EH (cell line): ENCODE results near the gene GDPD2.
"Not testable (repeated sequence)": the region's sequence is repeated elsewhere in the genome, so short reads cannot be mapped to it uniquely, and the experiment has no call there.

Source experiments
- DNase-seq: peaks from one replicate; pipeline ENCODE4 v3.0.0-alpha.2; 2015; ENCODE audit warnings: low read depth

GDPD2 gene

DNA sequence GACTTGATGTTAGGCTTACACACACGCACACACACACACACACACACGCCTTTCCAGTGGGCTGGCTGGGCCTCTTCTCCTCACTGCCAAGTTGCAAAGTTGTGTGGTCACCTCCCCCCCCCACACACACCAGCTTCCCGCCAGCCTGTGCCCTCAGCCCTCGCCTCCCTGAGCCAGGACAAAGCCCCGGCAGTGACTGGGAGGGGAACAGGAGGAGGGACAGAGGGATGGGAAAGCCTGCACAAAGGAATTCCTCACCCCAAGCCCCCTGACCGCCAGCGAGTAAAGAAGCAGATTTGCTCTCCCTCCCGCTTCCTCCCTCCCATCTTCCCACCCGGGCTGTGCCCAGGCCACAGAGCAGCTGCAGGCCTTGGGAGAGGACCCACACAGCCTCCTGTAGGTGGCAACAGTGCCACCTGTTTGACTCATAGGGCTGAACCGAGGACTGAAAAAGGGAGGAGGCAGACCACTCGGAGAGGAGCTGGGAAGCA, at the start of gene GDPD2:
TSS of gene GDPD2 (plus strand) at position 464 of the 491 bp plus-strand sequence. CDS start 1,671 bp downstream, outside the sequence.
- DNase-seq, result peak; percentile 23

- peak; percentile 23 for DNase-seq
These were observed 36.9 kb upstream of the GDPD2 start for GRCh38 chrX:70386235-70386634.

- peak; percentile 48 for DNase-seq
These were observed 24.2 kb upstream of the GDPD2 start for GRCh38 chrX:70398899-70399298.

GRCh38 chrX:70400181-70400580, 22.9 kb upstream of the GDPD2 start:
- not testable (repeated sequence) for DNase-seq

DNA sequence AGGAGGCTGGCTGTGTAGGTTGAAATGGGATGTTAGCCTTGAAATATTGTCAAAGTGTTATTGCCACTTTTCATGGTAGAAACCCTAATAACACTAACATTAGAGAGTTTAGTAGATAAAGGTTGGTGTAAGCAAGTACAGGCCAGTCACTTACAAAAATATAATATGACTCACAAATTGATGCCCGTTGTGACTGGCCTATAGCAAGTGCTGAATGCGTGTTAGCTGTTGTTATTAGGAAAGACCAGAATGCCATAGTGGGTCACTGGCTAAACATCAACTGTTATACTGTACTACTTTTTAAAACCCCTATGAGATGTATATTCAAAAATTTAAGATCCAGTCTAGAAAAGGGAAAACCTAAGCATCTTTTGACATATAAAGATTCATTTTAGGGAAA, 20.4 kb upstream of the GDPD2 start:
- no peak for DNase-seq

GRCh38 chrX:70405003-70405402, 18.1 kb upstream of the GDPD2 start:
- no peak for DNase-seq

DNA sequence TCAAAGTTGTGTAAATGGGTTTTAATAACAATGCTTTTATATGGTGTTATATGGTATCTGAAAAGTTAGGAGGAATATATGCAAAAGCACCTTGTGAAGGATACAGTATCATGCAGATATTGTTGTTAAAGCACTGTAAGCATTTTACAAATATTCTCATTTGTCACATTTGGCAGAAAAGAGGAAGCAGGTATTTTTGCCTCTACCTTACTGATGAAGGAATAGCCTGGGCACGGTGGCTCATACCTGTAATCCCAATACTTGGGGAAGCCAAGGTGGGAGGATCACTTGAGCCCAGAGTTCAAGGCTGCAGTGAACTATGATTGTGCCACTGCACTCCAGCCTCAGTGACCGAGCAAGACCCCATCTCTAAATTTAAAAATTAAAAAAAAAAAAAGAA, 12.2 kb upstream of the GDPD2 start:
- DNase-seq, result no peak

DNA sequence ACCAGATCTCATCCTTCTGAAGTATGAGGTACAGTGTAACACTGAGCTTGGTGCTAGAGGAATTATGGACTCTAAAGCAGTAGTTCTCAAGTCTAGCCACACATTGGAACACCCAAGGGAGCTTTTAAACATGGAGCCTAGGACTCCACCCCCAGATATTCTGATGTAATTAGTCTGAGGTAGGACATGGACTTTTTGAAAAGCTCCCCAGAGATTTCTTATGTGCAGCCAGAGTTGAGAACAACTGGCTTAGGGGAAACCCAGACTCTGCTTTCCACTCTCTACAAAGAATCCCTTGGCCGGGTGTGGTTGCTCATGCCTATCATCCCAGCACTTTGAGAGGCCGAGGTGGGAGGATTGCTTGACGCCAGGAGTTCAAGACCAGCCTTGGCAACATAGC, 11.6 kb upstream of the GDPD2 start:
- DNase-seq, result no peak

- DNase-seq, result no peak
These were observed 1.5 kb upstream of the GDPD2 start for GRCh38 chrX:70421618-70422017.

DNA sequence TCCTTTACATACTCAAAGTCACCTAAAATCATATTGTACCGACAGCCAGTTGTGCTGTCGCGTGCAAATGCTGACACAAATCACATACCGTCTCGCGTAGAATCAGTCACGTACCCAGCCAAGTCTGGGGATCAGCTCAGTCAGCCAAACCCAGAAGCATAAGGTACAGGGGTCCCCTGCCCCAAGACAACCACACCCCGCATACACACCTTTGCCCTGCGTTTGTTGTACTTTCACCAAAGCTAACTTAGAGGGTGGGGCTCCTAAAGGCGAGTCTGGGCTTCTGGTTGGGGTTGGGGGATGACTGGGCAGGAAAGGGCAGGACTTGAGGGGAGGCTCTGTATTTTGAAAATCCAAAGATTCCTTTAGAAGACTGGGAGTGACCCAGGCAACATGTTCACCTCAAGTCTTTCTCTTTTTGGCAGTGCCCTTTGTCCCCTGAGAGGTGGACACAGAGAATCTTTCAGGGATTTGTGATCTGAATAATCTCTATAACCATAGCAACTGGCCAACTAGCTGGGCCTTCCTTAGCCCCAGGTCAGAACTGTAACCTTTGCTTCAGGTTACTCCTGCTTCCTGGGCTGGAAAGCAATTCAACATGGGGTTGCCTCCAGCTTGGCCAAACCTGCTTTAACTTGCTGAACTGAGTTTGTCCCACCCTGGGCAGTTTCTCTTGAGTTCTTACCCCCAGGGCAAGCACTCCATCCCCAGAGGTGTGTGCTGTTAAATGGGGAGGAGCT, 992 bp downstream of the GDPD2 start:
- DNase-seq, result no peak

- DNase-seq, result no peak
These were observed 1.7 kb downstream of the GDPD2 start for GRCh38 chrX:70424801-70425200.

DNA sequence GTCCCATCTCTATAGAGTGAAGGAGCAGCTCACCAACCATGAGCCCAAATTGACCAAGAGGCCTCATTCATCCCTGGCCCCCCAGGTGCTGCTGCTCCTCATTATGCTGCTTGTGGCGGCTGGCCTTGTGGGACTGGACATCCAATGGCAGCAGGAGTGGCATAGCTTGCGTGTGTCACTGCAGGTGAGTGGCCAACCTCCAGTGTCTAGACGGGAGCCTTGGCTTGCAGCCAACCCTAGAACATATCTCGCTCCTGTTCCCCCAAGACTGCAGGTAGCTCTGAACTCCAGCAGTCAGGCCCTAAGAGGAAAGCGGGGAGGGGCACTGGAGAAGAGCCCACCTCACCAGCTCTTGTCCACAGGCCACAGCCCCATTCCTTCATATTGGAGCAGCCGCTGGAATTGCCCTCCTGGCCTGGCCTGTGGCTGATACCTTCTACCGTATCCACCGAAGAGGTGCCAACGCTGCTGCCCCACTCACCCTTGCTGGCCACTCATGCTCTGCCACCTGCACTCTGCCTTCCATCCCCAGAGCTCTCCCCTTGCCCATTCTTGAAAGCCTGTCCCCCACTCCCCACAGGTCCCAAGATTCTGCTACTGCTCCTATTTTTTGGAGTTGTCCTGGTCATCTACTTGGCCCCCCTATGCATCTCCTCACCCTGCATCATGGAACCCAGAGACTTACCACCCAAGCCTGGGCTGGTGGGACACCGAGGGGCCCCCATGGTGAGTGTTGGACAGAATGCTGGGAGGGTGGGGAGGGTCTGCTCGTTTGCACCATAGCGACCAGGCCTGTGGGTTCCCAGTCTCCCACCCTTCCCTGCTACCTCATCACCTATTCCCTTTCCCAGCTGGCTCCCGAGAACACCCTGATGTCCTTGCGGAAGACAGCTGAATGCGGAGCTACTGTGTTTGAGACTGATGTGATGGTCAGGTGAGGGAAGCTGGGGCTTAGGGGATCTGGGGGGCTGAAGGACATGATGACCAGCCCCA, 3.5 kb downstream of the GDPD2 start:
- DNase-seq, result no peak

DNA sequence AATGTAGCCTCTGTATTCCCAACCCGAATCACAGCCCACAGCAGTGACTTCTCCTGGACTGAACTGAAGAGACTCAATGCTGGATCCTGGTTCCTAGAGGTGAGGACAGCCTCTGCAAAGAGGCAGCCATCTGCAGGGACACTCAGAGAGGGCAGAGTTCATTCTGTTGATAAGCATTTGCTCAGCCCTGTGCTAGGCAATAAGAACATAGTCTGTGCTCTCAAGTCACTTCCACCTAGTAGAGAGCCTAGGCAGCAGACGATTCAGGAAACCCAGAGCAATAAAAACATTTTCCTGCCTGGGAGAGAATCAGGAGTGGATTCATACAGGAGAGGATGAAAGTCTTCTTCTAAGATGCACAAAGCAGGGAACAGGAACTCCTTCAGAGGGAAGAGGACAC, 4.3 kb downstream of the GDPD2 start:
- no peak for DNase-seq

DNA sequence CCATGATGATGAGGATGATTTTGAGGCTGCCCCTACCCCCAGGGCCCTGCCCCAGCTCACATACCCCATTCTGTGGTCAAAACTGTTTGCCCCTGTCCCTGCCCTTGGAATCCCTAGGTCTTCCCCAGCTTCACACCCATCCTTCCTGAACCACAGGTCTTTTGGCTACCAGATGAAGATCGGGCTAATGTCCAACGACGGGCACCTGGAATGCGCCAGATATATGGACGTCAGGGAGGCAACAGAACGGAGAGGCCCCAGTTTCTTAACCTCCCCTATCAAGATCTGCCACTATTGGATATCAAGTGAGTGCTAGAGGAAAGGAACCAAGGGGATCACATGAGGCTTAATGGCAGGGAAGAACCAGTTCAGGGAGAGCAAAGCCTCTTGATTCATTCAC, 6.6 kb downstream of the GDPD2 start:
- no peak for DNase-seq

DNA sequence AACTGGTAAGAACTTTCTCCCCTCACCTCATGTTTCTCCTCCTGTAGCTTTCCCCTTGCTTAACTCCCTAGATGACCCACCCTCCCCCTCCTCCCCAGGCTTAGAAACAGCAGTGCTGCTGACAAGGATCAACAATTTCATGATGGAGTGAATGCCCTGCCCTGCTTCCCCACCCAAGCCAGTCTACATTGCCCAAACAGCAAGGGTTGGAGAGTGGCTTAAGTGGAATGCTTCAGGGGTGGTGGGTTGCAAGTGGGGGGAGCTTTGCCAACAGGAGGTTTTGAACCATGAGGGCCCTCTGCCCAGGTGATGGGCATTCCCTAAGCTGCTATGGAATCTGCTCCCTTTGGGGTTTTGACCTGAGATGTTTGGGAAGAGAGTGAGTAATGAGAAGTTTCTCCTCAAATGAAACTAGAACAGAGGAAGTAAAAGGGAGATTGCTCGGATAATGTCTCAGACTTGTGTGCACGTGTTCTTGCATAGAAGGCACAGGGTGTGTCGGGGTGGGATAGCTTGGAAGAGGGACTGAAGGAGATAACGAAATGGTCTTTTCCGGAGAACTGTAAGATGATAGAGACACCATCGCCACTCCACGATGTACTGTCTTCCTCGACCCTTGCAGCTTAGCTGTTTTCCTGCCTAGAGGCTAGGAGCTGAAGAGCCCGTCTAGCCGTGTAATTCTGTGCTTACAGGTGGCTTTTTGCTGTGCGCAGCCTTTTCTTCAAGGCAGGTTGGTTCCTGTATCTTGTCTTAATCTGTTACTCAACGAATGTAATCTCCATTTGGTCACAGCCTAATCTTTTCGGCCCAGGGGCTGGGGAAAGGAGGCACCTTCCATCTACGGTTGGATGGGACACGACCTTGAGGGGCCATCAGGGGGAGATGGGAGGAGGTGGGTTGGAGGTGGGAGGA, 10.1 kb downstream of the GDPD2 start:
- DNase-seq, result no peak

- DNase-seq, result peak; percentile 58
These were observed 10.8 kb downstream of the GDPD2 start for GRCh38 chrX:70433848-70434351.

DNA sequence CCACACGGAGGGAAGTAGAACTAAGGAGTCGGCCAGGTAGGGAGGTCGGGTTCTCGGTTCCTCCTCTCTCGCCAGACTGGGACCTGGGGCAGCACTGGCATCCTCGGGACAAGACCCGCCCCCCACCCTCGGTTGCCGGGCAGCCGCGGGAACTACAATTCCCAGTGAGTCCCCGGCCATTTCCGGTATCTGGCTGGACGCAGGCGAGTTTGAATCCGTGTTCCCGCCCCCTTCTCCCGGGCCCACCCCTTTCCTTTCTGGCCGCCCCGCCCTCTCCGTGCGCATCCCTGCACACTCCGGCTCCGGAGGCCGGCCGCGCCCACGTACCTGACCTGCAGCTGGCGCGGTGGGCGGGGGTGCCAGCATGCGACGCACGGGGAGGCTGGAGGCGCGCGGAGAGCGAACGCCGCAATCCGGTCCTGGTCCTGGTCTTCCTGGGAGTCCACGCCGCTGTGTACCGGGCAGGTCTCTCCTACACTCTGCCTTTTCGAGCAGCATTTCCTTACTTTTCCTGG, 11.3 kb downstream of the GDPD2 start:
- DNase-seq, result peak; percentile 85

DNA sequence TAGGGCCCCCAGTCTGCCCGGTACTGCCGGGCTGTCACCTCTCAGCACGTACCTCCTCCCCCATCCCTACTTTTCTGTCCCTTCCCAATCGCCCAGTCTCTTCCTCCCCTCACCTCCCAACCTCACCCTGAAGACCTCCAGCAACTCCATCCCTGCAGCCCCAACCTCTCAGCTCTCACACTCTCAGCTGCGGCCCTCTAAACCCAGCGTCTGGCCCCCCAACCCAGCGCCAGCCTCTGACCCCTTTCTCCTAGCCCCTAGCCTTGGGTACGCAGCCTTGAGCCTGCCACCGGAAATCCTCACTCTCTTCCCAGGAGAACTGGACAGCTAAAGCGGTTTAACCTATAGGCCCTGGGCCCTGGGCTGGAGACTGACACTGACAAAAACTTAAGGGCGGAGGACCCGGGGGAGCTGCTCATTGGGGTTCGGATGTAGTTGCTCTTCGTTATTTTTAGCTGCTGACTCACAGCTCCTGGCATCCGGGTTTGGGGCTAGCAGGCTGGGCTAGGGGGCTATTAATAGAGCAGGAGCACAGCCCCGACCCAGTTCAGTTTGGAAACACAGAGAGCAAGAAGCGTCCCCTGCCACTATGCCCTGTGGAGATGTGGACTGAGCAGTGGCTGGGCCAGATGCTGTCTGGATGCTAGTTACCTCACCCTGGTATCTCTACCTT, 11.9 kb downstream of the GDPD2 start:
- DNase-seq, result peak; percentile 84

GRCh38 chrX:70436343-70436742, 13.2 kb downstream of the GDPD2 start:
- DNase-seq, result no peak

- DNase-seq, result no peak
These were observed 13.9 kb downstream of the GDPD2 start for GRCh38 chrX:70437011-70437410.
